CD4-positive, alpha-beta T cell (primary cell): ENCODE results near the gene RFK. TPM values are rescaled to one million over a fixed set of nuclear protein-coding genes. Genes with fewer than 3 reads are reported as not detected.

ENCODE experiments used
- ATAC-seq: fragments of 200-7000 bp; cut with Tn5 transposase; one replicate; pipeline ENCODE4 v1.10.0; 2022; ENCODE audit warnings: mild to moderate bottlenecking; ENCODE audit not compliant: poor library complexity
- CTCF ChIA-PET: fragments of 350-600 bp; sonication (Branson Sonifier 250); formaldehyde crosslinking; loops from one replicate; lab custom pipeline; 2021; ENCODE audit warnings: antibody characterized with exemption, inconsistent platforms; lab: Charles Lee
- POLR2A ChIA-PET: fragments of 350-600 bp; sonication (Branson Sonifier 250); formaldehyde crosslinking; loops from one replicate; lab custom pipeline; 2021; ENCODE audit warnings: antibody characterized with exemption, inconsistent platforms; lab: Charles Lee
- DNase-seq, 14 experiments: peaks; one replicate each; pipeline ENCODE4 v3.0.0-alpha.2; 2013 to 2020; ENCODE audit warnings: mixed read lengths in 2 of 14
- H3K27ac ChIP-seq, 2 donors: one replicate each; pipeline versions ENCODE4 v1.5.1 to v1.7.0; 2013; ENCODE audit warnings: low read length in 2 of 2, low read depth in 1 of 2, mild to moderate bottlenecking in 1 of 2
- H3K27me3 ChIP-seq, 2 experiments: 1 replicate in 1 of 2; 2 replicates in 1 of 2; pipeline versions ENCODE4 v1.6.1 to v1.7.0; 2013; ENCODE audit warnings: low read length in 2 of 2, control low read depth in 1 of 2, mild to moderate bottlenecking in 1 of 2, moderate library complexity in 1 of 2; ENCODE audit not compliant: insufficient read depth in 2 of 2, control insufficient read depth in 1 of 2
- H3K36me3 ChIP-seq: one replicate; pipeline ENCODE4 v1.6.1; 2013; ENCODE audit warnings: low read length, control low read depth; ENCODE audit not compliant: insufficient read depth
- H3K4me1 ChIP-seq: one replicate; pipeline ENCODE4 v1.6.1; 2013; ENCODE audit warnings: low read length, control low read depth; ENCODE audit not compliant: insufficient read depth
- H3K4me3 ChIP-seq: one replicate; pipeline ENCODE4 v1.5.1; 2013; ENCODE audit warnings: mild to moderate bottlenecking, low read length, moderate library complexity
- H3K9me3 ChIP-seq, 2 experiments: 1 replicate in 1 of 2; 2 replicates in 1 of 2; pipeline versions ENCODE4 v1.6.1 to v1.7.0; 2013; ENCODE audit warnings: low read length in 2 of 2, mild to moderate bottlenecking in 2 of 2, control low read depth in 1 of 2, moderate library complexity in 1 of 2; ENCODE audit not compliant: control insufficient read depth in 1 of 2, insufficient read depth in 1 of 2
- H3K27ac Mint-ChIP-seq: one replicate; pipeline ENCODE4 v1.8.0; 2020; ENCODE audit warnings: mixed read lengths
- H3K27me3 Mint-ChIP-seq: one replicate; pipeline ENCODE4 v1.8.0; 2021; ENCODE audit warnings: mixed read lengths
- H3K36me3 Mint-ChIP-seq: one replicate; pipeline ENCODE4 v1.8.0; 2021; ENCODE audit warnings: low read depth, mixed read lengths
- H3K4me1 Mint-ChIP-seq: one replicate; pipeline ENCODE4 v1.8.0; 2021; ENCODE audit warnings: low read depth, mixed read lengths
- H3K4me3 Mint-ChIP-seq: one replicate; pipeline ENCODE4 v1.8.0; 2020; ENCODE audit warnings: mild to moderate bottlenecking, mixed read lengths
- H3K9me3 Mint-ChIP-seq: one replicate; pipeline ENCODE4 v1.8.0; 2020; ENCODE audit warnings: mixed read lengths
- CTCF ChIP-seq: fragments of 200-600 bp; IDR thresholded peaks from one replicate; pipeline ENCODE4 v1.8.0; 2022; ENCODE audit warnings: antibody characterized with exemption, mild to moderate bottlenecking
- intact Hi-C, 2 experiments: fragments of 100-400 bp; cut with DNase I in 1 of 2; cut with micrococcal nuclease in 1 of 2; formaldehyde crosslinking; loops; one replicate each; pipeline versions ENCODE4 v1.15.1 to v1.9.0; 2023 to 2025; cut with DNase I, micrococcal nuclease
- polyA plus RNA-seq, 2 donors: library from polyadenylated mRNA; unstranded; fragments of 120-200 nt; gene quantifications; one replicate each; pipeline ENCODE4 v1.2.1, GENCODE V29; 2013
- total RNA-seq, 174 experiments: library from RNA in 2 of 174; stranded (reverse) in 2 of 174; gene quantifications; one replicate each; pipeline ENCODE4 v1.2.3 and lab custom pipeline; 2021 to 2026

Gene RFK
- total RNA-seq (1 to 10 TPM; 7.4 to 8.4 TPM), total RNA-seq (lab: John Stamatoyannopoulos, UW) (12.2 to 62.7 (median 24.0) reads per million in 172 experiments)
- 15.0 TPM for polyA plus RNA-seq (2013, experiment 1 of 2)
- 13.3 TPM for polyA plus RNA-seq (2013, experiment 2 of 2)

DNA sequence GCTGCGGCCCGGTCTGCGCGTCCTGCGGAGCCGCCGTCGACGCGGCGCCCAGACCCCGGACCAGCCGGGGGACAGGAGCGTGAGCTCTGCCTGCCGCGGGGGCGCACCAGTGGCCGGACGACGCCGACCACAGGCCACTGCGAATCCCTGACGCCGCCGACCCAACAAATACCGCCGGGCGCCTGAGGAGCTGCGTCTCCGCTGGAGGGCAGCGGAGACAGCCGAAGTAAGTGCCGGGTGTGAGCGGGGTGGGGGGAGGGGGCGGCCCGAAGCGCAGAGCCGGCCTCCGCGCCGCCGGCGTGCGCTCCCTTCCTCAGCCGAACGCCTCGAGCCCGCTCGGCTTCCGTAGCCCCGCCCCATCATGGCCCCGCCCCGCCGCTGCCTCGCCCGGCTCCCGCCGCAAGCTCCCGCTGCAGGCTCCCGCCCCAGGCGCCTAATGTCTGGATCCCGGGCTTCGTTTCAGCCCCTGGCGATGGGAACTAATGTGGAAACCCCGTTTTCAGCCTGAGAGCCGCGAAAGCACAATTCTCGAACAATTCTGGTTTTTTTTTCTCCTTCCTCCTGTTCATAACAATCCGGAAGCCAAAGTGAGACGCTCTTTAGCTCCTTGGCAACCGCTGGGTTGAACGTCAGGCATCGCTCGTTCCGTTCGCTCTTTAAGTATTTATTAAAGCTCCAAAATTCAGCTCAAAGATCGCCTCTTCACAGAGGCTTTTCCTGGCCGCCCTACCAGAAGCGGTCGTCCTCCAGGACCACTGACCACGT is at the start of gene RFK:
RFK (minus strand) TSS at position 232 of the 765 bp plus-strand sequence. CDS start 255 bp downstream, outside the sequence.
- peak; percentile 39 for TF ChIP-seq CTCF
- peak; percentile 86 for ATAC-seq
- peaks cover under 1% of the 10 kb centered on the region for H3K36me3 ChIP-seq
- no peaks in the 10 kb centered on the region for H3K9me3 Mint-ChIP-seq
- POLR2A ChIA-PET = interaction anchor here (0.5 to 2.9 kb wide), 22 partner anchors 10 to 1635 kb away, joined by 3 to 20 read pairs (median 4); partner anchors contain the start of genes CARNMT1, GCNT1, NMRK1 and OSTF1
- peaks cover 27% of the 10 kb centered on the region for H3K36me3 Mint-ChIP-seq
- CTCF ChIA-PET = interaction anchor here (1.0 to 2.3 kb wide), 5 partner anchors 9 to 1442 kb away, joined by 3 to 11 read pairs (median 3); partner anchors contain the start of genes C9orf40 and GCNT1
- H3K27me3 Mint-ChIP-seq = no peaks in the 10 kb centered on the region
- H3K27ac Mint-ChIP-seq = peak within 1 kb of the TSS; percentile 96
- peaks cover 40% of the 10 kb centered on the region for H3K4me1 Mint-ChIP-seq
- H3K4me3 Mint-ChIP-seq = peak within 1 kb of the TSS; percentile 92
- intact Hi-C loops = loop anchor here (2.0 to 10.0 kb wide), 7 partner anchors 310 to 1440 kb away; partner anchors contain the start of genes C9orf40 (in 1 of the 2), NMRK1 (in 1 of the 2), OSTF1 (in 1 of the 2) and VPS13A (in 1 of the 2)
- peak; percentile 88 to 97 (median 94) for DNase-seq
- peak within 1 kb of the TSS; percentile 93 for H3K4me3 ChIP-seq
- H3K4me1 ChIP-seq = peaks cover 25% of the 10 kb centered on the region
- H3K27ac ChIP-seq = peak within 1 kb of the TSS; percentile 78 to 80
- H3K27me3 ChIP-seq = no peaks in the 10 kb centered on the region
- no peaks in the 10 kb centered on the region for H3K9me3 ChIP-seq

DNA sequence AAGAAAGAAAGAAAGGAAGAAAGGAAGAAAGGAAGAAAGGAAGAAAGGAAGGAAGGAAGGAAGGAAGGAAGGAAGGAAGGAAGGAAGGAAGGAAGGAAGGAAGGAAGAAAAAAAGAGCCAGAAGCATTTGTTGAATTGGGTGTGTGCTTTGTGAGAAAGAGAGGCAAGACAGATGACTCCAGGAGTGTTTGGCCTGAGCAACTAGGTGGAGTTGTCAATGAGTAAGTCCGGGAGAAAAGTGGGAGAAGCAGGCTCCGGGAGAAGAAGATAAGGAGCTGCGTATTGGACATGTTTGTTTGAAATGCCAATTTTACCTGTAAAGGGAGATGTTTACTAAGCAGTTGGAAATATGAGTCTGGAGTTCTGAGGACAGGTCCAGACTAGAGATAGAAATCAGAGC is 49.7 kb upstream of the RFK start:
- H3K27ac ChIP-seq = no peak overlapping the region
- no peaks in the 10 kb centered on the region for H3K9me3 Mint-ChIP-seq

More for the DNA sequence above, 49.7 kb upstream of the RFK start:
- ChIA-PET CTCF (no interaction called here), POLR2A (no interaction called here)
- Mint-ChIP-seq H3K36me3 (no peaks in the 10 kb centered on the region), H3K4me1 (no peaks in the 10 kb centered on the region), H3K4me3 (no peak overlapping the region), H3K27me3 (no peaks in the 10 kb centered on the region), H3K27ac (no peak overlapping the region)
- ATAC-seq (no peak), DNase-seq (no peak)
- H3K9me3 ChIP-seq = no peaks in the 10 kb centered on the region
- no peaks in the 10 kb centered on the region for H3K36me3 ChIP-seq
- H3K27me3 ChIP-seq = no peaks in the 10 kb centered on the region
- TF ChIP-seq CTCF = no peak
- H3K4me1 ChIP-seq = peaks cover 6% of the 10 kb centered on the region
- H3K4me3 ChIP-seq = no peak overlapping the region
- intact Hi-C loops = loop anchor here in 1 of 2 experiments (10.0 kb wide), 1 partner anchor 571 kb away; the partner anchor contains the start of gene FOXB2
